GM21717 (cell line): ENCODE data around the gene COX7A1.
A peak's percentile ranks its signal among the peaks of the same experiment; 100 is the strongest.

Experiments used
- ATAC-seq: cut with Tn5 transposase; IDR thresholded peaks from one replicate; pipeline ENCODE4 v1.9.1; 2021; ENCODE audit warnings: mild to moderate bottlenecking, moderate library complexity; ENCODE audit not compliant: unreplicated experiment

COX7A1 gene

GRCh38 chr19:36113894-36114720 is 38.1 kb downstream of the COX7A1 start:
- ATAC-seq: peak; percentile 7

DNA sequence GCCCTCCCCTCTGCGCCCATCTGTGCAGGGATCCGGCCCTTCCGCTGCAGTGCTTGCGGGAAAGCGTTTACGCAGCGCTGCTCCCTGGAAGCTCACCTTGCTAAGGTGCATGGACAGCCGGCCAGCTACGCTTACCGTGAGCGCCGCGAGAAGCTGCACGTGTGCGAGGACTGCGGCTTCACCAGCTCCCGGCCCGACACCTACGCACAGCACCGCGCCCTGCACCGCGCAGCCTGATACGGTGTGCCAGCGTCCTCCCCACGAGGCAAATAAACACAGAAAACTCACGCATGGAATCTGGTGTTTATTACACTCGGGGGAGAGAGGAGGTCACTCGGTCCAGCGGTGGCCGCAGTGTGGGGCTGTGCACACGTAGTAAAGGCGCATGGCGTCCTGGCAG is 38.8 kb downstream of the COX7A1 start:
- no peak for ATAC-seq

DNA sequence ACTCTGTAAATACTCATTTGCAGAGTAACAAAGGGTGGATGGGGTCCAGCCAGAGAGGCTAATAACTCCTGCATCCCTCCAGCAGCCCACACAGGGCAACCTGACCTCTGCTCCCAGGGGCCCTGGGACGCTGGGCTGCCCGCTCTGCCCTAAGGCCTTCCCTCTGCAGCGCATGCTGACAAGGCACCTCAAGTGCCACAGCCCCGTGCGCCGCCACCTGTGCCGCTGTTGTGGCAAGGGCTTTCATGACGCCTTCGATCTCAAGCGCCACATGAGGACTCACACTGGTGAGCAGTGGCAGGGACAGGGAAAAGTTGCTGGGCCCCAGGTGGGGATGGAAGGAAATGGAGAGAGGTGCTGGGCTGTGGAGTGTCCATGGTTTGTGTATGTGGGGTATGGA is 39.6 kb downstream of the COX7A1 start:
- ATAC-seq: no peak

GRCh38 chr19:36111200-36111539 is 41.1 kb downstream of the COX7A1 start:
- ATAC-seq: no peak

DNA sequence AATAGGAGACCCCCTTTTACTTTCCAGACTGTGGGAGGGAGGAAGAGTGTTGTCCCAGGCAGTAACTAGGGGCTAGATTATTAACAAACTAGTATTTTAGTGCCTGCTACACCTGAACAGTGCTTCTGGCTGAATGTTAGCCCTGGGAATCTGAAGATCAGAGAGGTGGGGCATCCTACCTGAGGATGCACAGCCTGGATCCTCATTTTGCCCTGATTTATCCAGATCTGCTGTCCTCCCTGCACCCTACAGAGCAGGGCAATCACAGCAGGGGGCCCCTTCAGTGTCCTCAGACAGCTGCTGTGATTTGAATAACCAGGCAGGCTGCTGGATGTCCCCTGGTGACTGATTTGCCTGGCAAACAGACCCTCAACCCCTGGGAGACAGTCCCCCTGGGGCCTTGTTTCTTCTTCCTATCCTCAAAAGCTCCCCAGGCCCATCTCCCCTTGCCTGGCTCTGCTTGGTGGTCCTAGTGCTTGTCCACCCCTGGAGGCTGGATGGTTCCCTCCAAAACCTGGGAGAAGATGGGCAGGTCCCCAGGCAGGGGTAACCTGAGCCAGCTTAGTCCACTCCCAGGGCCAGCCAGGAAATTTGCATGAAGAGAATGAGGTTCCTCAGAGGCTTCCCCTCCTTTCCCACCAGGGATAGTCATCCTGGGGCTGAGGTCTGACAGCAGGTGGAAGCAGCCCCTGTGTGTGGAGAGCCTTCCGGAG is 41.6 kb downstream of the COX7A1 start, which contains the start of gene OVOL3:
Gene OVOL3, plus strand, starts transcription at position 657 of the 713 bp plus-strand sequence. CDS start 60 bp downstream, outside the sequence.
- no peak for ATAC-seq

GRCh38 chr19:36108684-36109083 is 43.6 kb downstream of the COX7A1 start:
- ATAC-seq: no peak

- no peak for ATAC-seq
These were observed 45.3 kb downstream of the COX7A1 start for GRCh38 chr19:36106991-36107390.

- no peak for ATAC-seq
These were observed 45.8 kb downstream of the COX7A1 start for GRCh38 chr19:36106441-36106840.

GRCh38 chr19:36103842-36104552 is 48.2 kb downstream of the COX7A1 start:
- ATAC-seq: no peak

DNA sequence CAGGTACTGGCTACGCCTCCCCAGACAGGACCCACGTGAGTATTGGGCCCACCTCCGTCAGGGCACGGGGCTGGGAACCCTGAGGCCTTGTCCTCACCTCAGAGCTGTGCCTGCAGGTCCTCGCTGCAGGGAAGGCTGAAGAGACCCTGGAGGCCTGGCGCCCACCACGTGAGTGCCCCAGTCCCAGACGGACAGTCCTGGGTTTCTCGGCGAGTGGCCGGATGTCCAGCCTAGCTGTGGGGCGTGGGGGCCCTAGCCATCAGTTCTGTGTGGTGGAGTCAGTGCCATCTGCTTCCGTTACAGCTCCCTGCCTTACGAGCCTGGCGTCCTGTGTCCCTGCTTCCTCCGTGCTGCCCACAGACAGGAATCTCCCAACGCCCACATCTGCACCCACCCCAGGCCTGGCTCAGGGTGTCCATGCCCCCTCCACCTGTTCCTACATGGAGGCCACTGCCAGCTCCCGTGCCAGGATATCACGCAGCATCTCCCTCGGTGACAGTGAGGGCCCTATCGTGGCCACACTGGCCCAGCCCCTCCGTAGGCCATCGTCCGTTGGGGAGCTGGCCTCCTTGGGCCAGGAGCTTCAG is 49.1 kb downstream of the COX7A1 start:
- ATAC-seq: no peak

- no peak for ATAC-seq
These were observed 50.5 kb downstream of the COX7A1 start for GRCh38 chr19:36101550-36102327.
